C4-2B (cell line): ENCODE data around the gene THAP5.

Source experiments
- CTCF ChIP-seq: fragments of 450-650 bp; conservative IDR thresholded peaks from 2 replicates; pipeline ENCODE4 v1.5.1; 2017; ENCODE audit warnings: mild to moderate bottlenecking
- ZFX ChIP-seq: fragments of 450-650 bp; IDR thresholded peaks from 2 replicates; pipeline ENCODE4 v1.6.1; 2017

- TF ChIP-seq CTCF = no peak
- no peak for TF ChIP-seq ZFX
Observed at GRCh38 chr7:108598914-108599580, 29.5 kb upstream of the THAP5 start.
